ENCODE measurements around the gene UGT1A7.
"Not testable (repeated sequence)": the region's sequence is repeated elsewhere in the genome, so short reads cannot be mapped to it uniquely, and the experiment has no call there.

Gene UGT1A7

GRCh38 chr2:233681521-233682099 lies at the start of gene UGT1A7:
UGT1A7 (plus strand) TSS chr2:233681901; CDS start chr2:233681938, 37 bp downstream.
- Histone ChIP-seq H3K36me3 (replicated peaks) (no peaks in the 10 kb centered on the region), H3K27me3 (replicated peaks) (no peaks in the 10 kb centered on the region), H3K27ac (no peak within 1 kb of the TSS), H3K4me3 (ENCODE audit: low read depth, low read length) (no peak within 1 kb of the TSS)
- DNase-seq, result no peak
- TF ChIP-seq CTCF (IDR thresholded peaks at IDR 0.05; ENCODE audit: low read depth, low read length, missing control alignments), result no peak
- in situ Hi-C loops (cut with HindIII; ENCODE audit: low pct_ligation_motif_present, low sequenced_read_pairs), result no loop called here

GRCh38 chr2:233636306-233636705 lies 45.4 kb upstream of the UGT1A7 start, which contains the start of gene UGT1A10:
UGT1A10 (plus strand) TSS chr2:233636448; CDS start chr2:233636523, 75 bp downstream.
- H3K36me3 ChIP-seq (replicated peaks); in situ Hi-C loops (cut with HindIII; ENCODE audit: low pct_ligation_motif_present, low sequenced_read_pairs); H3K27ac ChIP-seq; H3K4me3 ChIP-seq (ENCODE audit: low read depth, low read length); H3K27me3 ChIP-seq (replicated peaks); DNase-seq: not testable (repeated sequence)

- in situ Hi-C loops (cut with HindIII; ENCODE audit: low pct_ligation_motif_present, low sequenced_read_pairs), result no loop called here
Observed at GRCh38 chr2:233638836-233639235, 42.9 kb upstream of the UGT1A7 start.

GRCh38 chr2:233639860-233640259 lies 41.8 kb upstream of the UGT1A7 start:
- TF ChIP-seq CTCF (IDR thresholded peaks at IDR 0.05; ENCODE audit: low read depth, low read length, missing control alignments), result no peak
- DNase-seq, result no peak
- in situ Hi-C loops (cut with HindIII; ENCODE audit: low pct_ligation_motif_present, low sequenced_read_pairs), result no loop called here
- Histone ChIP-seq H3K4me3 (ENCODE audit: low read depth, low read length) (no peak overlapping the region), H3K36me3 (replicated peaks) (no peaks in the 10 kb centered on the region), H3K27me3 (replicated peaks) (no peaks in the 10 kb centered on the region), H3K27ac (no peak overlapping the region)

More at GRCh38 chr2:233638836-233639235, 42.9 kb upstream of the UGT1A7 start:
- Histone ChIP-seq H3K4me3 (ENCODE audit: low read depth, low read length) (no peak overlapping the region), H3K36me3 (replicated peaks) (no peaks in the 10 kb centered on the region), H3K27ac (no peak overlapping the region), H3K27me3 (replicated peaks) (no peaks in the 10 kb centered on the region)
- no peak for TF ChIP-seq CTCF (IDR thresholded peaks at IDR 0.05; ENCODE audit: low read depth, low read length, missing control alignments)
- DNase-seq, result no peak

- H3K27me3 ChIP-seq (replicated peaks), result no peaks in the 10 kb centered on the region
- in situ Hi-C loops (cut with HindIII; ENCODE audit: low pct_ligation_motif_present, low sequenced_read_pairs), result no loop called here
- DNase-seq, result no peak
- no peak overlapping the region for H3K4me3 ChIP-seq (ENCODE audit: low read depth, low read length)
- no peak overlapping the region for H3K27ac ChIP-seq
- TF ChIP-seq CTCF (IDR thresholded peaks at IDR 0.05; ENCODE audit: low read depth, low read length, missing control alignments), result peak; percentile 55
- no peaks in the 10 kb centered on the region for H3K36me3 ChIP-seq (replicated peaks)
Observed at GRCh38 chr2:233643128-233643527, 38.6 kb upstream of the UGT1A7 start.

GRCh38 chr2:233646033-233646432 lies 35.7 kb upstream of the UGT1A7 start:
- H3K4me3 ChIP-seq (ENCODE audit: low read depth, low read length); H3K27me3 ChIP-seq (replicated peaks); H3K36me3 ChIP-seq (replicated peaks); in situ Hi-C loops (cut with HindIII; ENCODE audit: low pct_ligation_motif_present, low sequenced_read_pairs); H3K27ac ChIP-seq; DNase-seq: not testable (repeated sequence)

GRCh38 chr2:233650981-233651380 lies 30.7 kb upstream of the UGT1A7 start:
- in situ Hi-C loops (cut with HindIII; ENCODE audit: low pct_ligation_motif_present, low sequenced_read_pairs), result no loop called here
- Histone ChIP-seq H3K27ac (no peak overlapping the region), H3K4me3 (ENCODE audit: low read depth, low read length) (no peak overlapping the region), H3K36me3 (replicated peaks) (no peaks in the 10 kb centered on the region), H3K27me3 (replicated peaks) (no peaks in the 10 kb centered on the region)
- no peak for DNase-seq
- TF ChIP-seq CTCF (IDR thresholded peaks at IDR 0.05; ENCODE audit: low read depth, low read length, missing control alignments), result no peak
